Left renal pelvis (tissue), 4 donors: ENCODE results near the gene LY6G5B. TPM values are rescaled to one million over a fixed set of nuclear protein-coding genes. Genes with fewer than 3 reads are reported as not detected.
A peak's percentile ranks its signal among the peaks of the same experiment; 100 is the strongest.

Experiments
- DNase-seq, 4 donors: peaks; one replicate each; pipeline ENCODE4 v3.0.0-alpha.2; 2013; ENCODE audit warnings: low read depth in 4 of 4, low spot score in 3 of 4
- polyA plus RNA-seq, 4 donors: library from polyadenylated mRNA; unstranded; fragments of 120-200 nt; gene quantifications; one replicate each; pipeline ENCODE4 v1.2.1, GENCODE V29; 2013; ENCODE audit not compliant: insufficient read length in 4 of 4

LY6G5B gene
- polyA plus RNA-seq, 4 donors, result 16.6 to 28.7 (median 20.9) TPM

GRCh38 chr6:31662124-31662723, 7.6 kb upstream of the LY6G5B start:
- no peak for DNase-seq

- no peak for DNase-seq
Observed at GRCh38 chr6:31663126-31663960, 6.4 kb upstream of the LY6G5B start.

- no peak for DNase-seq
Observed at GRCh38 chr6:31663961-31664789, 5.6 kb upstream of the LY6G5B start.

GRCh38 chr6:31664790-31665500, 4.8 kb upstream of the LY6G5B start, which contains the start of gene GPANK1:
Gene GPANK1 (minus strand): TSS chr6:31664997. CDS start chr6:31664478, 519 bp downstream.
- peak; percentile 87 to 89 (median 88) for DNase-seq

GRCh38 chr6:31665501-31666336, 4.1 kb upstream of the LY6G5B start, which contains the start of gene CSNK2B:
Gene CSNK2B (plus strand): TSS chr6:31666080. CDS start chr6:31666832, 752 bp downstream.
- peak; percentile 91 to 95 (median 93) for DNase-seq

- no peak for DNase-seq
Observed at GRCh38 chr6:31666337-31666965, 3.3 kb upstream of the LY6G5B start.

- no peak for DNase-seq
Observed at GRCh38 chr6:31676322-31676903, 6.6 kb downstream of the LY6G5B start.

GRCh38 chr6:31676904-31677303, 7.1 kb downstream of the LY6G5B start:
- no peak for DNase-seq

- DNase-seq, result no peak
Observed at GRCh38 chr6:31677955-31678354, 8.2 kb downstream of the LY6G5B start.

GRCh38 chr6:31680226-31681134, 10.7 kb downstream of the LY6G5B start, which contains the start of gene LY6G5C:
Gene LY6G5C (minus strand): TSS chr6:31681067. CDS start chr6:31680373, 694 bp downstream.
- DNase-seq, result peak in 2 of 4 donors; percentile 70 to 80

GRCh38 chr6:31681135-31681671, 11.4 kb downstream of the LY6G5B start:
- no peak for DNase-seq

- DNase-seq, result no peak
Observed at GRCh38 chr6:31683591-31683990, 13.8 kb downstream of the LY6G5B start.

- no peak for DNase-seq
Observed at GRCh38 chr6:31686483-31686882, 16.7 kb downstream of the LY6G5B start.

GRCh38 chr6:31687321-31687720, 17.5 kb downstream of the LY6G5B start:
- no peak for DNase-seq

- no peak for DNase-seq
Observed at GRCh38 chr6:31687860-31688693, 18.3 kb downstream of the LY6G5B start.
